IMR-90 (cell line): Measurements from ENCODE around the gene CTIF. TPM values are rescaled to one million over a fixed set of nuclear protein-coding genes. Genes with fewer than 3 reads are reported as not detected.

Source experiments
- ATAC-seq: fragments of 200-7000 bp; cut with Tn5 transposase; 2 replicates; pipeline ENCODE4 v1.9.1; 2020; ENCODE audit warnings: low read depth, mild to moderate bottlenecking, moderate library complexity
- BruUV-seq: library from RNA; stranded (reverse); fragments of 400-500 nt; replicated peaks from 2 replicates; lab custom pipeline; 2021; lab: Mats Ljungman, UMichigan
- CTCF ChIA-PET: fragments of 300-600 bp; formaldehyde crosslinking; extraction: SDS; loops from one replicate; lab custom pipeline; 2021; ENCODE audit warnings: antibody characterized with exemption; lab: Yijun Ruan, JAX
- POLR2A ChIA-PET: fragments of 300-600 bp; sonication (Branson Sonifier 250); formaldehyde crosslinking; loops from one replicate; lab custom pipeline; 2022; ENCODE audit warnings: antibody characterized with exemption; ENCODE audit not compliant: unreplicated experiment; lab: Charles Lee
- DNase-seq: peaks from one replicate; pipeline ENCODE4 v3.0.0; 2013
- H2AFZ ChIP-seq: replicated peaks from 2 replicates; pipeline ENCODE3; 2013; ENCODE audit warnings: low read length, mild to moderate bottlenecking; ENCODE audit not compliant: poor library complexity
- H2AK5ac ChIP-seq: 2 replicates; pipeline ENCODE4 v1.6.1; 2013; ENCODE audit warnings: low read depth, low read length, inconsistent platforms
- H2AK9ac ChIP-seq: replicated peaks from 2 replicates; pipeline ENCODE3; 2013; ENCODE audit warnings: mild to moderate bottlenecking, low read depth, low read length, moderate library complexity; ENCODE audit not compliant: poor library complexity
- H2BK120ac ChIP-seq: 2 replicates; pipeline ENCODE4 v1.6.1; 2013; ENCODE audit warnings: low read depth, low read length, inconsistent platforms
- H2BK15ac ChIP-seq: 3 replicates; pipeline ENCODE4 v1.6.1; 2013; ENCODE audit warnings: low read depth, low read length, inconsistent platforms
- H2BK20ac ChIP-seq: 2 replicates; pipeline ENCODE4 v1.6.1; 2013; ENCODE audit warnings: low read depth, mild to moderate bottlenecking, inconsistent platforms, low read length, moderate library complexity
- H2BK5ac ChIP-seq: 2 replicates; pipeline ENCODE4 v1.6.1; 2013; ENCODE audit warnings: mild to moderate bottlenecking, low read depth, low read length, inconsistent platforms; ENCODE audit not compliant: poor library complexity, severe bottlenecking
- H3K14ac ChIP-seq: replicated peaks from 2 replicates; pipeline ENCODE4 v1.6.1; 2013; ENCODE audit warnings: low read depth, low read length, inconsistent platforms
- H3K18ac ChIP-seq: 2 replicates; pipeline ENCODE4 v1.6.1; 2013; ENCODE audit warnings: low read depth, low read length, control low read depth
- H3K23ac ChIP-seq: 2 replicates; pipeline ENCODE4 v1.6.1; 2013; ENCODE audit warnings: low read depth, low read length, inconsistent platforms
- H3K27ac ChIP-seq: 2 replicates; pipeline ENCODE4 v1.5.1; 2013; ENCODE audit warnings: mild to moderate bottlenecking, control low read depth, low read length; ENCODE audit not compliant: insufficient read depth
- H3K27me3 ChIP-seq: 2 replicates; pipeline ENCODE4 v1.6.1; 2013; ENCODE audit warnings: low read length; ENCODE audit not compliant: control insufficient read depth, insufficient read depth
- H3K36me3 ChIP-seq: 2 replicates; pipeline ENCODE4 v1.6.1; 2013; ENCODE audit warnings: low read length, mixed read lengths; ENCODE audit not compliant: control insufficient read depth, insufficient read depth
- H3K4ac ChIP-seq: 2 replicates; pipeline ENCODE4 v1.6.1; 2013; ENCODE audit warnings: low read depth, low read length, inconsistent platforms
- H3K4me1 ChIP-seq: 2 replicates; pipeline ENCODE4 v1.6.1; 2013; ENCODE audit warnings: low read length, mixed read lengths; ENCODE audit not compliant: control insufficient read depth, insufficient read depth
- H3K4me2 ChIP-seq: 2 replicates; pipeline ENCODE4 v1.6.1; 2013; ENCODE audit warnings: low read depth, mild to moderate bottlenecking, control low read depth, low read length, moderate library complexity
- H3K4me3 ChIP-seq: 2 replicates; pipeline ENCODE4 v1.5.1; 2013; ENCODE audit warnings: low read depth, mild to moderate bottlenecking, control low read depth, low read length, moderate library complexity; ENCODE audit not compliant: insufficient read depth
- H3K56ac ChIP-seq: 2 replicates; pipeline ENCODE4 v1.6.1; 2013; ENCODE audit warnings: low read length, inconsistent platforms; ENCODE audit not compliant: insufficient read depth; ENCODE audit errors: extremely low read depth
- H3K79me1 ChIP-seq, 2 experiments: 2 replicates each; pipeline ENCODE4 v1.6.1; 2013; ENCODE audit warnings: low read length in 2 of 2, inconsistent platforms in 1 of 2, low read depth in 1 of 2
- H3K9ac ChIP-seq: 2 replicates; pipeline ENCODE4 v1.6.1; 2013; ENCODE audit warnings: low read depth, low read length, control low read depth
- H3K9me1 ChIP-seq: 2 replicates; pipeline ENCODE4 v1.6.1; 2013; ENCODE audit warnings: low read length, inconsistent platforms; ENCODE audit not compliant: insufficient read depth
- H3K9me3 ChIP-seq: 2 replicates; pipeline ENCODE4 v1.6.1; 2013; ENCODE audit warnings: low read length; ENCODE audit not compliant: control insufficient read depth, insufficient read depth
- H4K20me1 ChIP-seq: 2 replicates; pipeline ENCODE4 v1.6.1; 2013; ENCODE audit warnings: low read length, inconsistent platforms; ENCODE audit not compliant: insufficient read depth
- H4K5ac ChIP-seq: 2 replicates; pipeline ENCODE4 v1.6.1; 2013; ENCODE audit warnings: mild to moderate bottlenecking, low read depth, low read length, control low read depth
- H4K8ac ChIP-seq, 2 experiments: 2 replicates each; pipeline ENCODE4 v1.6.1; 2013; ENCODE audit warnings: low read depth in 2 of 2, low read length in 2 of 2, control low read depth in 1 of 2, inconsistent platforms in 1 of 2
- H4K91ac ChIP-seq: 2 replicates; pipeline ENCODE4 v1.6.1; 2013; ENCODE audit warnings: low read depth, low read length, inconsistent platforms; ENCODE audit not compliant: insufficient read depth
- BHLHE40 ChIP-seq: fragments of 150-350 bp; IDR thresholded peaks from 2 replicates; pipeline ENCODE4 v1.6.1; 2016; ENCODE audit warnings: mild to moderate bottlenecking, low read depth, low read length
- CEBPB ChIP-seq: IDR thresholded peaks from 2 replicates; pipeline ENCODE4 v1.6.1; 2012; ENCODE audit warnings: low read depth, low read length, improper control_type of control experiment
- CHD1 ChIP-seq: IDR thresholded peaks from 2 replicates; pipeline ENCODE4 v1.6.1; 2012; ENCODE audit warnings: low read depth, low read length, improper control_type of control experiment
- FOS ChIP-seq: fragments of 150-350 bp; IDR thresholded peaks from 2 replicates; pipeline ENCODE4 v1.6.1; 2016; ENCODE audit warnings: low read depth, low read length
- MAFK ChIP-seq: IDR thresholded peaks from 2 replicates; pipeline ENCODE4 v1.6.1; 2012; ENCODE audit warnings: low read depth, low read length, improper control_type of control experiment
- MAZ ChIP-seq: IDR thresholded peaks from 2 replicates; pipeline ENCODE4 v1.6.1; 2012; ENCODE audit warnings: low read depth, mild to moderate bottlenecking, low read length, improper control_type of control experiment, moderate library complexity, borderline replicate concordance
- MXI1 ChIP-seq: IDR thresholded peaks from 2 replicates; pipeline ENCODE4 v1.6.1; 2012; ENCODE audit warnings: low read depth, mild to moderate bottlenecking, low read length, moderate library complexity, borderline replicate concordance
- NFE2L2 ChIP-seq: fragments of 150-350 bp; IDR thresholded peaks from 2 replicates; pipeline ENCODE4 v1.6.1; 2016; ENCODE audit warnings: low read depth, mild to moderate bottlenecking, low read length
- POLR2A ChIP-seq: IDR thresholded peaks from 2 replicates; pipeline ENCODE4 v1.6.1; 2012; ENCODE audit warnings: mild to moderate bottlenecking, low read depth, low read length
- RAD21 ChIP-seq: IDR thresholded peaks from 2 replicates; pipeline ENCODE4 v1.6.1; 2012; ENCODE audit warnings: low read length, improper control_type of control experiment
- RCOR1 ChIP-seq: IDR thresholded peaks from 2 replicates; pipeline ENCODE4 v1.6.1; 2012; ENCODE audit warnings: mild to moderate bottlenecking, low read length, improper control_type of control experiment; ENCODE audit not compliant: insufficient replicate concordance
- RFX5 ChIP-seq: IDR thresholded peaks from 2 replicates; pipeline ENCODE4 v1.8.0; 2012; ENCODE audit warnings: low read depth, mild to moderate bottlenecking, low read length, moderate library complexity
- SMC3 ChIP-seq: fragments of 150-350 bp; IDR thresholded peaks from 2 replicates; pipeline ENCODE4 v1.6.1; 2016; ENCODE audit warnings: low read depth, mild to moderate bottlenecking, antibody characterized with exemption, low read length, moderate library complexity
- USF2 ChIP-seq: fragments of 150-350 bp; IDR thresholded peaks from 2 replicates; pipeline ENCODE4 v1.6.1; 2017; ENCODE audit warnings: mild to moderate bottlenecking, antibody characterized with exemption, low read length, low read depth
- WGBS, 2 experiments: methylation state at CpG; one replicate each; pipeline versions ENCODE4 v1.1.5 to v1.1.7; 2013; ENCODE audit warnings: missing lambda C conversion rate in 2 of 2; ENCODE audit not compliant: insufficient read length in 1 of 2; ENCODE audit errors: extremely low coverage in 2 of 2; 5-methylcytosine and 5-hydroxymethylcytosine counted together
- dilution Hi-C: fragments of 300-500 bp; cut with HindIII; formaldehyde crosslinking; loops from one replicate; pipeline ENCODE4 v1.14.3; 2018; ENCODE audit warnings: low sequenced_read_pairs; ENCODE audit not compliant: unreplicated experiment
- in situ Hi-C: fragments of 300-500 bp; cut with MboI; formaldehyde crosslinking; loops from 3 replicates; pipeline ENCODE4 v1.14.3; 2019; ENCODE audit warnings: low sequenced_read_pairs, inconsistent platforms, mixed read lengths
- intact Hi-C: fragments of 100-400 bp; cut with micrococcal nuclease; formaldehyde crosslinking; loops from 2 replicates; pipeline ENCODE4 v1.10.0; 2022
- polyA plus RNA-seq, 3 experiments: library from polyadenylated mRNA; depleted of rRNA; stranded (reverse); fragments of >200 nt; gene quantifications; 2 replicates each; pipeline ENCODE4 v1.2.3, GENCODE V29; 2012; ENCODE audit warnings: low replicate concordance in 1 of 3
- total RNA-seq: library from RNA; depleted of rRNA; stranded (reverse); fragments of >200 nt; gene quantifications from 2 replicates; pipeline ENCODE4 v1.2.3, GENCODE V29; 2012
- TF ChIP-seq, protein P1 (sequence below): fragments of 150-350 bp; IDR thresholded peaks from 2 replicates; pipeline ENCODE4 v1.6.1; 2016; ENCODE audit warnings: low read depth, mild to moderate bottlenecking, low read length, moderate library complexity, borderline replicate concordance
- TF ChIP-seq, protein P2 (sequence below): conservative IDR thresholded peaks from 2 replicates; pipeline ENCODE4 v1.5.1; 2012; ENCODE audit warnings: mild to moderate bottlenecking, low read depth, low read length, improper control_type of control experiment

Gene CTIF
- total and polyA plus RNA-seq, 2 of the 4 experiments (the other 2 are of a cell fraction): 25.1 to 57.0 TPM

DNA sequence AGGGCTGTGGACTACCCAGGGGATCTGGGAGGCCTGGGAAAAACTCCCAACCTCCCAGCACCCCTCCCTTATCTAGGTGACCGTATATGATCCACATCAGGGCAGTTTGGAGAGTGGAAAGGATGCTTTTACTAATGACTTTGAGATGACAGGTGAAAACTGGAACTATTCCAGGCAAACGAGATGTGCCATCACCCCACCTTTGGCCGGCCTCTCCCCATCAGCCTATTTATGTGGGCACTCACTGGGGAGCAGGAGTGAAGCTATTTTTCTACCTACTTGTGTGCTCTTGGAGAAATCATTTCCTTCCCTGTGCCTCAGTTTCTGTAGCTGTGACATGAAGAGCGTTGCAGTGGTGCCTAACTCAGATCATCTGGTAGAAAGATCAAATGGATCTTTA, 304.8 kb downstream of the CTIF start:
- no peak overlapping the region for H4K5ac ChIP-seq
- H3K4me1 ChIP-seq: peaks cover 21% of the 10 kb centered on the region
- TF ChIP-seq POLR2A (no peak), MXI1 (no peak), NFE2L2 (no peak), SMC3 (no peak), RFX5 (no peak), MAFK (no peak), CHD1 (no peak), MAZ (no peak), USF2 (no peak), BHLHE40 (no peak), RCOR1 (no peak), RAD21 (no peak), FOS (no peak), CEBPB (no peak)
- TF ChIP-seq, protein P1, sequence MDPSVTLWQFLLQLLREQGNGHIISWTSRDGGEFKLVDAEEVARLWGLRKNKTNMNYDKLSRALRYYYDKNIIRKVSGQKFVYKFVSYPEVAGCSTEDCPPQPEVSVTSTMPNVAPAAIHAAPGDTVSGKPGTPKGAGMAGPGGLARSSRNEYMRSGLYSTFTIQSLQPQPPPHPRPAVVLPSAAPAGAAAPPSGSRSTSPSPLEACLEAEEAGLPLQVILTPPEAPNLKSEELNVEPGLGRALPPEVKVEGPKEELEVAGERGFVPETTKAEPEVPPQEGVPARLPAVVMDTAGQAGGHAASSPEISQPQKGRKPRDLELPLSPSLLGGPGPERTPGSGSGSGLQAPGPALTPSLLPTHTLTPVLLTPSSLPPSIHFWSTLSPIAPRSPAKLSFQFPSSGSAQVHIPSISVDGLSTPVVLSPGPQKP: no peak
- TF ChIP-seq, protein P2, sequence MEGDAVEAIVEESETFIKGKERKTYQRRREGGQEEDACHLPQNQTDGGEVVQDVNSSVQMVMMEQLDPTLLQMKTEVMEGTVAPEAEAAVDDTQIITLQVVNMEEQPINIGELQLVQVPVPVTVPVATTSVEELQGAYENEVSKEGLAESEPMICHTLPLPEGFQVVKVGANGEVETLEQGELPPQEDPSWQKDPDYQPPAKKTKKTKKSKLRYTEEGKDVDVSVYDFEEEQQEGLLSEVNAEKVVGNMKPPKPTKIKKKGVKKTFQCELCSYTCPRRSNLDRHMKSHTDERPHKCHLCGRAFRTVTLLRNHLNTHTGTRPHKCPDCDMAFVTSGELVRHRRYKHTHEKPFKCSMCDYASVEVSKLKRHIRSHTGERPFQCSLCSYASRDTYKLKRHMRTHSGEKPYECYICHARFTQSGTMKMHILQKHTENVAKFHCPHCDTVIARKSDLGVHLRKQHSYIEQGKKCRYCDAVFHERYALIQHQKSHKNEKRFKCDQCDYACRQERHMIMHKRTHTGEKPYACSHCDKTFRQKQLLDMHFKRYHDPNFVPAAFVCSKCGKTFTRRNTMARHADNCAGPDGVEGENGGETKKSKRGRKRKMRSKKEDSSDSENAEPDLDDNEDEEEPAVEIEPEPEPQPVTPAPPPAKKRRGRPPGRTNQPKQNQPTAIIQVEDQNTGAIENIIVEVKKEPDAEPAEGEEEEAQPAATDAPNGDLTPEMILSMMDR: no peak
- H3K27ac ChIP-seq: no peak overlapping the region
- H3K9me1 ChIP-seq: peaks cover 20% of the 10 kb centered on the region
- dilution Hi-C loops (no loop called here), in situ Hi-C loops (no loop called here), intact Hi-C loops (no loop called here)
- H4K91ac ChIP-seq: no peak overlapping the region
- no peak overlapping the region for H2BK15ac ChIP-seq
- H3K23ac ChIP-seq: no peak overlapping the region
- ChIA-PET POLR2A (no interaction called here), CTCF (no interaction called here)
- no peaks in the 10 kb centered on the region for H3K27me3 ChIP-seq
- H4K8ac ChIP-seq: no peak overlapping the region
- no peak overlapping the region for H3K4ac ChIP-seq
- no peak overlapping the region for H2AFZ ChIP-seq
- no peak overlapping the region for H3K9ac ChIP-seq
- H3K9me3 ChIP-seq: no peaks in the 10 kb centered on the region
- no peak for DNase-seq
- ATAC-seq: no peak
- peaks cover 10% of the 10 kb centered on the region; the same call in 1 of the 2 replicates for H3K36me3 ChIP-seq
- H2BK5ac ChIP-seq: no peak overlapping the region
- H3K79me1 ChIP-seq: peaks cover 24 to 71% of the 10 kb centered on the region in 2 experiments
- no peak overlapping the region for H2AK9ac ChIP-seq
- H4K20me1 ChIP-seq: no peaks in the 10 kb centered on the region; the same call in 1 of the 2 replicates
- no peak overlapping the region for H2BK120ac ChIP-seq
- H3K4me3 ChIP-seq: no peak overlapping the region
- no peak overlapping the region for H2BK20ac ChIP-seq
- no peak overlapping the region for H2AK5ac ChIP-seq
- H3K56ac ChIP-seq: no peak overlapping the region
- no peak overlapping the region for H3K14ac ChIP-seq
- H3K4me2 ChIP-seq: no peak overlapping the region
- H3K18ac ChIP-seq: no peak overlapping the region
- no CpG with 5 or more reads among the region's 4 CpGs for WGBS, 2 experiments
- BruUV-seq: no TSS peak
